ENCODE data around the gene COL12A1. TPM values are rescaled to one million over a fixed set of nuclear protein-coding genes. Genes with fewer than 3 reads are reported as not detected.

Gene COL12A1
- total and polyA plus RNA-seq, 10 of the 15 experiments (the other 5 are each of a cell fraction or from before 2014, with no cell fraction given), result under 0.01 to 0.69 (median 0.11) TPM; not detected in 6

DNA sequence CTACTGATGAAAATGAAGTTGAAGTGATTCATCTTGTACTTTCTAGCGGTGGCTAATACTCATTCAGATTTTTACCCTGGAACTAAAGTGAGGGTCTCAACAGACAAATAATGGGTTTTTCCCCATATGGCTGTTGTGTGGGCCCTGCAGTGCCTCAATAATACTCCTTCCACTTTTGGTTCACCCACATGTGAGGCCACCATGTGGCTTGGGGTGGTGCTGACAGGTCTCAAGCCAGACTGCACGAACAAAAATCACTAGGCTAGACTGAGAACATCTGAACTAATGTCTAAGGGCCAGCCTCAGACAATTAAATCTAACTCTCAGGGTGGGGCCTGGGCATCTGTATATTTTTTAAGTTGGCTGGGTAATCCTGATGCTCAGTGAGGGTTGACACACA lies 7.9 kb upstream of the COL12A1 start:
- H3K9ac ChIP-seq (ENCODE audit: control insufficient read depth, insufficient read depth, low read length), result no peak overlapping the region
- TF ChIP-seq IRF4 (IDR thresholded peaks at IDR 0.05; ENCODE audit: low read depth, low read length), result no peak
- TF ChIP-seq, protein P1, sequence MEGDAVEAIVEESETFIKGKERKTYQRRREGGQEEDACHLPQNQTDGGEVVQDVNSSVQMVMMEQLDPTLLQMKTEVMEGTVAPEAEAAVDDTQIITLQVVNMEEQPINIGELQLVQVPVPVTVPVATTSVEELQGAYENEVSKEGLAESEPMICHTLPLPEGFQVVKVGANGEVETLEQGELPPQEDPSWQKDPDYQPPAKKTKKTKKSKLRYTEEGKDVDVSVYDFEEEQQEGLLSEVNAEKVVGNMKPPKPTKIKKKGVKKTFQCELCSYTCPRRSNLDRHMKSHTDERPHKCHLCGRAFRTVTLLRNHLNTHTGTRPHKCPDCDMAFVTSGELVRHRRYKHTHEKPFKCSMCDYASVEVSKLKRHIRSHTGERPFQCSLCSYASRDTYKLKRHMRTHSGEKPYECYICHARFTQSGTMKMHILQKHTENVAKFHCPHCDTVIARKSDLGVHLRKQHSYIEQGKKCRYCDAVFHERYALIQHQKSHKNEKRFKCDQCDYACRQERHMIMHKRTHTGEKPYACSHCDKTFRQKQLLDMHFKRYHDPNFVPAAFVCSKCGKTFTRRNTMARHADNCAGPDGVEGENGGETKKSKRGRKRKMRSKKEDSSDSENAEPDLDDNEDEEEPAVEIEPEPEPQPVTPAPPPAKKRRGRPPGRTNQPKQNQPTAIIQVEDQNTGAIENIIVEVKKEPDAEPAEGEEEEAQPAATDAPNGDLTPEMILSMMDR (IDR thresholded peaks at IDR 0.05 in 2 of 3, conservative IDR thresholded peaks at IDR 0.05 in 1 of 3; ENCODE audit: control insufficient read depth in 2 of 3, extremely low read depth in 1 of 3, insufficient read depth in 1 of 3, low read depth in 3 of 3, low read length in 3 of 3), result peak; percentile 13 to 35 (median 22); a peak in 3 of 6 replicates
- TF ChIP-seq ASH2L (IDR thresholded peaks at IDR 0.05; ENCODE audit: borderline replicate concordance, low read depth), result no peak
- no peak overlapping the region for H2AFZ ChIP-seq (ENCODE audit: control insufficient read depth, low read depth, low read length)
- no TSS peak for BruUV-seq (replicated peaks)
- no peaks in the 10 kb centered on the region for H3K36me3 ChIP-seq (ENCODE audit: control insufficient read depth in 2 of 2, insufficient read depth in 2 of 2, low read length in 1 of 2)
- no peaks in the 10 kb centered on the region for H3K9me3 ChIP-seq (replicated peaks; ENCODE audit: control insufficient read depth, insufficient read depth, low read length)
- SMC1A ChIA-PET (ENCODE audit: uncharacterized antibody, unreplicated experiment), result interaction anchor here (0.6 to 1.0 kb wide), 4 partner anchors 13 to 189 kb away, joined by 3 to 8 read pairs (median 3); partner anchors contain the start of gene COX7A2
- ATAC-seq (peak; percentile 76), DNase-seq (ENCODE audit: low read depth, low spot score) (no peak), FAIRE-seq (no peak)
- CTCF ChIA-PET, result interaction anchor here (0.6 to 1.2 kb wide), 6 partner anchors 10 to 1358 kb away, joined by 3 read pairs; no protein-coding TSS in a partner anchor
- H3K4me3 ChIP-seq, result no peak overlapping the region
- intact Hi-C loops (cut with micrococcal nuclease; ENCODE audit: unreplicated experiment) (loop anchor here (5.0 kb wide), 1 partner anchor 314 kb away; no protein-coding TSS in a partner anchor), in situ Hi-C loops (cut with MboI) (loop anchor here (5.0 to 10.0 kb wide), 4 partner anchors 1229 to 1539 kb away; no protein-coding TSS in a partner anchor)
- RAD21 ChIA-PET (ENCODE audit: unreplicated experiment), result no interaction called here
- no peaks in the 10 kb centered on the region for H3K4me1 ChIP-seq (ENCODE audit: control insufficient read depth, insufficient read depth, low read length)
- no peaks in the 10 kb centered on the region for H4K20me1 ChIP-seq (ENCODE audit: control insufficient read depth, insufficient read depth)
- H3K27ac ChIP-seq (ENCODE audit: control insufficient read depth, insufficient read depth), result no peak overlapping the region
- H3K27me3 ChIP-seq (replicated peaks in 1 of 2; ENCODE audit: control insufficient read depth in 2 of 2, insufficient read depth in 2 of 2, low read length in 1 of 2), result peaks cover 0 to under 1% of the 10 kb centered on the region in 2 experiments; a peak in 1 of 4 replicates
- no peaks in the 10 kb centered on the region for H3K79me2 ChIP-seq (ENCODE audit: control insufficient read depth, insufficient read depth, low read length)
- POLR2A ChIA-PET, result no interaction called here
- no peak overlapping the region for H3K4me2 ChIP-seq (ENCODE audit: control insufficient read depth, insufficient read depth)
- 47% methylated on average over 2 of the region's 2 CpGs for WGBS (ENCODE audit: insufficient coverage, insufficient replicate concordance, low lambda C conversion rate, missing lambda C conversion rate)

DNA sequence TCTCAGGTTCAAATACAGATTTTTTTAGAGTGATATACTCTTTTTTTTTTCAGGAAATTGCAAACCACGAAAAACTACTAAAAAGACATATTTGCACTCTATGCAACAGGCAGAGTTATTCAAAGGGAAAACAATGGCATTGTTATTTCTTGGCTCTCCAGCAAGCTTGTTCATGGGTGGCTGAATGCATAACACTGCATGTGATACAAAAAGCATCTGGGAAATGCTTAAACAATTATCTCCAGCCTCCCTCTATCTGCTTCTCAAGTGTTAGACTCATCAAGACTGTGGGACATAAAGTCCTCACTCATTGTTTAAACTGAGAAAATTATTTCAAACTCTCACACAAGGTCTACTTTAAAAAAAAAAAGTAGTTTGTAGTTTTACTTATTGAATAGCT lies 7.3 kb upstream of the COL12A1 start:
- ChIA-PET SMC1A (ENCODE audit: uncharacterized antibody, unreplicated experiment) (interaction anchor here (0.6 to 1.0 kb wide), 4 partner anchors 14 to 189 kb away, joined by 3 to 8 read pairs (median 3); partner anchors contain the start of gene COX7A2), POLR2A (no interaction called here), RAD21 (ENCODE audit: unreplicated experiment) (no interaction called here), CTCF (interaction anchor here (0.6 to 1.2 kb wide), 6 partner anchors 9 to 1357 kb away, joined by 3 read pairs; no protein-coding TSS in a partner anchor)
- ATAC-seq, result no peak
- Histone ChIP-seq H3K27ac (ENCODE audit: control insufficient read depth, insufficient read depth) (no peak overlapping the region), H3K4me3 (no peak overlapping the region), H3K9ac (ENCODE audit: control insufficient read depth, insufficient read depth, low read length) (no peak overlapping the region), H3K4me2 (ENCODE audit: control insufficient read depth, insufficient read depth) (no peak overlapping the region), H4K20me1 (ENCODE audit: control insufficient read depth, insufficient read depth) (no peaks in the 10 kb centered on the region), H3K27me3 (replicated peaks in 1 of 2; ENCODE audit: control insufficient read depth in 2 of 2, insufficient read depth in 2 of 2, low read length in 1 of 2) (peaks cover 0 to 4% of the 10 kb centered on the region in 2 experiments; a peak in 3 of 4 replicates), H3K36me3 (ENCODE audit: control insufficient read depth in 2 of 2, insufficient read depth in 2 of 2, low read length in 1 of 2) (no peaks in the 10 kb centered on the region), H3K4me1 (ENCODE audit: control insufficient read depth, insufficient read depth, low read length) (no peaks in the 10 kb centered on the region), H3K79me2 (ENCODE audit: control insufficient read depth, insufficient read depth, low read length) (no peaks in the 10 kb centered on the region), H3K9me3 (replicated peaks; ENCODE audit: control insufficient read depth, insufficient read depth, low read length) (no peaks in the 10 kb centered on the region), H2AFZ (ENCODE audit: control insufficient read depth, low read depth, low read length) (no peak overlapping the region)
- 0% methylated on average over 1 of the region's 1 CpG for WGBS (ENCODE audit: insufficient coverage, insufficient replicate concordance, low lambda C conversion rate, missing lambda C conversion rate)
- in situ Hi-C loops (cut with MboI), result loop anchor here (5.0 to 10.0 kb wide), 4 partner anchors 1228 to 1538 kb away; no protein-coding TSS in a partner anchor
- BruUV-seq (replicated peaks), result no TSS peak
- intact Hi-C loops (cut with micrococcal nuclease; ENCODE audit: unreplicated experiment), result loop anchor here (5.0 kb wide), 1 partner anchor 314 kb away; no protein-coding TSS in a partner anchor
- TF ChIP-seq ZNF217 (IDR thresholded peaks at IDR 0.05) (no peak), PAX8 (IDR thresholded peaks at IDR 0.05) (no peak), FOS (IDR thresholded peaks at IDR 0.05; ENCODE audit: borderline replicate concordance, extremely low read depth, insufficient read length) (no peak), GABPA (IDR thresholded peaks at IDR 0.05; ENCODE audit: low read depth) (no peak)
- DNase-seq (ENCODE audit: low read depth, low spot score), result no peak
- FAIRE-seq, result no peak
